IPS-15b (cell line): Measurements from ENCODE around the gene CDY2B.
"Not testable (repeated sequence)": the region's sequence is repeated elsewhere in the genome, so short reads cannot be mapped to it uniquely, and the experiment has no call there.

ENCODE experiments used
- H3K27me3 ChIP-seq: one replicate; pipeline ENCODE4 v1.6.1; 2013; ENCODE audit warnings: low read length; ENCODE audit not compliant: control insufficient read depth, insufficient read depth
- H3K36me3 ChIP-seq: one replicate; pipeline ENCODE4 v1.6.1; 2013; ENCODE audit warnings: low read length; ENCODE audit not compliant: control insufficient read depth, insufficient read depth
- H3K4me1 ChIP-seq: one replicate; pipeline ENCODE4 v1.6.1; 2013; ENCODE audit warnings: mild to moderate bottlenecking, low read length; ENCODE audit not compliant: control insufficient read depth, insufficient read depth
- H3K4me3 ChIP-seq: one replicate; pipeline ENCODE4 v1.5.1; 2013; ENCODE audit warnings: low read depth, low read length
- H3K9ac ChIP-seq: one replicate; pipeline ENCODE4 v1.6.1; 2013; ENCODE audit warnings: low read depth, mild to moderate bottlenecking, low read length
- H3K9me3 ChIP-seq: one replicate; pipeline ENCODE4 v1.6.1; 2013; ENCODE audit warnings: mild to moderate bottlenecking, low read length; ENCODE audit not compliant: control insufficient read depth, insufficient read depth

Gene CDY2B, protein sequence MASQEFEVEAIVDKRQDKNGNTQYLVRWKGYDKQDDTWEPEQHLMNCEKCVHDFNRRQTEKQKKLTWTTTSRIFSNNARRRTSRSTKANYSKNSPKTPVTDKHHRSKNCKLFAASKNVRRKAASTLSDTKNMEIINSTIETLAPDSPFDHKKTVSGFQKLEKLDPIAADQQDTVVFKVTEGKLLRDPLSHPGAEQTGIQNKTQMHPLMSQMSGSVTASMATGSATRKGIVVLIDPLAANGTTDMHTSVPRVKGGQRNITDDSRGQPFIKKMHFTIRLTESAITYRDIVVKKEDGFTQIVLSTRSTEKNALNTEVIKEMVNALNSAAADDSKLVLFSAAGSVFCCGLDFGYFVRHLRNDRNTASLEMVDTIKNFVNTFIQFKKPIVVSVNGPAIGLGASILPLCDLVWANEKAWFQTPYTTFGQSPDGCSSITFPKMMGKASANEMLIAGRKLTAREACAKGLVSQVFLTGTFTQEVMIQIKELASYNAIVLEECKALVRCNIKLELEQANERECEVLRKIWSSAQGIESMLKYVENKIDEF

GRCh38 chrY:17880120-17880519, at the start of gene CDY2B:
Gene CDY2B (minus strand): TSS chrY:17880220. CDS start chrY:17879892, 328 bp downstream.
- H3K27me3 ChIP-seq, H3K4me3 ChIP-seq, H3K36me3 ChIP-seq, H3K9ac ChIP-seq, H3K9me3 ChIP-seq, H3K4me1 ChIP-seq: not testable (repeated sequence)

DNA sequence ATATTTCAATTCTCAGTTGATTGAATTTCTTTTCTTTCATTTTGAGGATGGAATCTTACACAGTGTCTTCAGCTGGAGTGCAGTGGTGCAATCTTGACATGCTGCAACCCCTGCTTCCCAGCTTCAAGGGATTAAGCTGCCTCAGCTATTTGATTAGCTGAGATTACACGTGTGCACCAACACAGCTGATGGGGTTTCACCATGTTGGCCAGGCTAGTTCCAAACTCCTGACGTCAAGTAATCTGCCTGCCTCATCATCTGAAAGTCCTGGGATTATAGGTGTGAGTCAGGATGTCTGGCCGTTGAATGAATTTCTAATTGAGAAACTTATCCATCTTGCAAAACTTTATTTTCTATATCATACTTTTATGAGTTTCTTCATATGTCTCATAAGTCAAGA, 28.0 kb upstream of the CDY2B start:
- not testable (repeated sequence) for H3K4me1 ChIP-seq, H3K9ac ChIP-seq, H3K36me3 ChIP-seq, H3K4me3 ChIP-seq, H3K9me3 ChIP-seq, H3K27me3 ChIP-seq

DNA sequence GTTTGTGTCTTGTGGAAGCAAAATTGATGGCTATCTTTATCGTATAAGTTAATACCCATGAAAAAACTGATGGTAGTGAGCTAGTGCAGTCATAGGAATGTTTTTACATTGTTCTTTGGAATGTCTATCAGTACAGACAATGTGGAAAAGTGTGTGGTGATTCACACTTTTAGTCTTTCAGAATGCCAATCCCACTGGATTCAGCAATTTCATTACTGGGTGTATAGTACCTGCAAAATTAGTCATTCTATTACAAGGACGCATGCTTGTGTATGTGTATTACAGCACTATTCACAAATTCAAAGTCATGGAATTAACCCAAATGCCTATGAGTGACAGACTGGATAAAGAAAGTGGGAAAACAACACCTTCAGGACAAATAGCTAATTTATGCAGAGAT, 27.3 kb upstream of the CDY2B start:
- H3K4me1 ChIP-seq, H3K36me3 ChIP-seq, H3K27me3 ChIP-seq, H3K9me3 ChIP-seq, H3K9ac ChIP-seq, H3K4me3 ChIP-seq: not testable (repeated sequence)

DNA sequence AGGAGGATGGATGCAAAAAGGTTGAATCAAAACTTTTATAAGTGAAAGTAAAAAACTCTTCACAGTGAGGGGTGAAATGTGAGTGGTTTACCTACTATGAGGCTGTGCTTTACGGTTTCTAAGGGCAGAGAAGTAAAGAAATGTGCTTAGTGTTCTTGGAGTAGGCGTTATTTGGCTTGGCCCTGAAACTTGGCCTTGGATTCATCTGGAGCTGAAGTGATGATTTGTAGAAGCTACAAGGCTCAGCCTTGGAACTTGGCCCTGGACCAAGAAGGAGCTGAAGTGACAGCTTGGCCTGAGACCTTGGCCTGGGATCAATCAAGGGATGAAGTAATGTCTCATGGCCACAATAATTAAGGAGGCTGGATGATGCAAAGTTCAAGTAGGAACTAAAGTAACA, 1.7 kb upstream of the CDY2B start:
- not testable (repeated sequence) for H3K27me3 ChIP-seq, H3K9ac ChIP-seq, H3K36me3 ChIP-seq, H3K9me3 ChIP-seq, H3K4me1 ChIP-seq, H3K4me3 ChIP-seq

DNA sequence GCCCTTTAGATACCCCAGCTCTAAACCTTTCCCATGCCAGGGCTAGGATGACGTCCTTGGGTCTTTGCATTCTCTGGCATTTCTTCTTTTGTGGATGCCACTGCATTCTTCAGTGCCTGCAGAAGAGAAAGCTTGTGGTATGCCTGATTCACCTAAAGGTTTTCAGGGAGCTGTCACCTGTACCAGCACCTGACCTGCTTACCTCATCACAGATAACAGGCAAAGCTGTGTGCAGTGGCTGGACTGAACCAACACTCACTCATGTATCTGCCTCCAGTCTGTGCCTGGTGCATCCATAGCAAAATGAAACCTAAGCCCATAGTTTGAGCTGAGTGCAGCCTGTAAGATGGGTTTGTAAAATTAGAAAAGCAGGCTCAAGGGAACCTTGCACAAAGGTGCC, 3.3 kb downstream of the CDY2B start:
- not testable (repeated sequence) for H3K27me3 ChIP-seq, H3K4me3 ChIP-seq, H3K36me3 ChIP-seq, H3K9me3 ChIP-seq, H3K4me1 ChIP-seq, H3K9ac ChIP-seq

- not testable (repeated sequence) for H3K9ac ChIP-seq
These were observed 4.6 kb downstream of the CDY2B start for GRCh38 chrY:17875401-17875800.

DNA sequence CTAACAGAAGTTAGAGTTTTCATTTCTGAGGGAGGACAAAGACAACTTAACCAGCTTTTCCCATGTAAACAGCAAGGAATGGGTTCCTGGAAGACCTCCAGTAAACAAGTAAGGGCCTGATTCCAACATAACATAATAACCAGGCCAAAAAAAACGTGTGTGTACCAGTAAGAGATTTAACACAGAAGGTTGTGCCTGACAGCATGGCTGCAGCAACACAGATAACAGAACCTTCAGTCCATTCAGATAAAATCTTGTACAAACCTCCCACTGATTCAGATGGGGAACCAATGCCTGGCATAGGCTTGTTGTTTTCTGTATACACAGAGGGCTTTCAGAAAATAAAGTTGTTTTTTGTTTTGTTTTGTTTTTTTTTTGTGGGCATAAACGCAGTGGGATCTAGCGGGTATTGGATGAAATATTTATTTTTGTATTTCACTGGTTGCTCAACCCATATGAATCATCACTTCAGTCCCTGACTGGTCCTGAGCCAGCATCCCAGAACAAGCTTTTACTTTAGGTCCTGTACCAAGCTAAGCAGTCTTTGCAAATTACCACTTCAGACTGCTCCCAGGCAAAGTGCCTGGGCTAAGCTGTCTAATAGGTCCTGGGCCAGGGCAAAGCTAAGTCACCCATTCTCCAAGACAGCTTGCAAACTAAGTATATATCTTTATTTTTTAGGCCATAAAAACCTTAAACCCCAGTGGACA, 8.7 kb downstream of the CDY2B start:
- H3K4me1 ChIP-seq, H3K9me3 ChIP-seq, H3K27me3 ChIP-seq, H3K9ac ChIP-seq, H3K36me3 ChIP-seq, H3K4me3 ChIP-seq: not testable (repeated sequence)

More at GRCh38 chrY:17875401-17875800, 4.6 kb downstream of the CDY2B start:
- H3K9me3 ChIP-seq, H3K4me3 ChIP-seq, H3K36me3 ChIP-seq, H3K4me1 ChIP-seq, H3K27me3 ChIP-seq: not testable (repeated sequence)

DNA sequence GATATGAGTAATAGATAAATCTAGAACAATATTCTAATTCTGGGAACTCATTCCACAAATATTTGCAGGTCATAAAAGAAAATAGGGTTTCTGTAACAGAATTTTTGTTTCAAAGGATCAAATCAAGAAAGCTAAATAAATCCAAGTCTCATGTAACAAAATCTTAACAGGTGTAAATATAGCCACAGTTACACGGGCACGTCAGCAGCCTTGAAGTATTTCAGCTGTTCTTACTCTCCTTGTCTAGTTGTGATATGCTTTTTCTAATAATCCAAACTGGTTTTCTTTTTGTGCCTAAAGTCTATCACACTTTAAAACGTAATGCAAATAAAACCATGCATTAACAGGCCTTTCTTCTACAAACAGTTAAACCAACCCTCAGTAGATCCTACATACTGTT, 9.3 kb downstream of the CDY2B start:
- not testable (repeated sequence) for H3K9ac ChIP-seq, H3K27me3 ChIP-seq, H3K4me1 ChIP-seq, H3K4me3 ChIP-seq, H3K9me3 ChIP-seq, H3K36me3 ChIP-seq

DNA sequence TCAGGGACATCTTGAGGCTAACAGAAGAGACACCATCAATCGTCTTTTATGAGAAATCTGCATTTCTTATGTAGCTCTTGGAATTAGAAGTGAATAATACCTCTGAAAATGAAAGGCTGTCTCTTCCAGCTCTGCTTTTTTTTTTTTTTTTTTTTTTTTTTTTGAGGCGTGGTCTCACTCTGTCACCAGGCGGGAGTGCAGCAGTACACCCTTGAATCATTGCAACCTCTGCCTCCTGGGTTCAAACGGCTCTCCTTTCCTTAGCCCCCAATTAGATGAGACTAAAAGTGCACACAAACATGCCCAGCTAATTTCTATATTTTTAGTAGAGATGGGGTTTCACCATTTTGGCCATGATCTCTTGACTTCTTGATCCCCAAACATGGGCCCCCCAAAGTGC, 12.2 kb downstream of the CDY2B start:
- H3K9me3 ChIP-seq, H3K4me1 ChIP-seq, H3K4me3 ChIP-seq, H3K36me3 ChIP-seq, H3K27me3 ChIP-seq, H3K9ac ChIP-seq: not testable (repeated sequence)

- H3K4me1 ChIP-seq, H3K4me3 ChIP-seq, H3K9ac ChIP-seq, H3K36me3 ChIP-seq, H3K27me3 ChIP-seq, H3K9me3 ChIP-seq: not testable (repeated sequence)
These were observed 19.4 kb downstream of the CDY2B start for GRCh38 chrY:17860634-17861033.

- H3K4me1 ChIP-seq, H3K9me3 ChIP-seq, H3K27me3 ChIP-seq, H3K4me3 ChIP-seq, H3K9ac ChIP-seq, H3K36me3 ChIP-seq: not testable (repeated sequence)
These were observed 22.8 kb downstream of the CDY2B start for GRCh38 chrY:17856963-17857848.
